OCI-LY3 (cell line): ENCODE data around the gene GMPS.

Experiments
- CTCF ChIP-seq: fragments of 200-600, 300-600 bp; sonication (generic); IDR thresholded peaks from 2 replicates; pipeline ENCODE4 v1.5.1; 2014; ENCODE audit warnings: antibody characterized with exemption, low read length, low read depth
- EZH2phosphoT487 ChIP-seq: fragments of 200-600 bp; shearing (Covaris generic); IDR thresholded peaks from 2 replicates; pipeline ENCODE4 v1.6.1; 2018; ENCODE audit warnings: antibody characterized with exemption, mixed run types, low read depth

DNA sequence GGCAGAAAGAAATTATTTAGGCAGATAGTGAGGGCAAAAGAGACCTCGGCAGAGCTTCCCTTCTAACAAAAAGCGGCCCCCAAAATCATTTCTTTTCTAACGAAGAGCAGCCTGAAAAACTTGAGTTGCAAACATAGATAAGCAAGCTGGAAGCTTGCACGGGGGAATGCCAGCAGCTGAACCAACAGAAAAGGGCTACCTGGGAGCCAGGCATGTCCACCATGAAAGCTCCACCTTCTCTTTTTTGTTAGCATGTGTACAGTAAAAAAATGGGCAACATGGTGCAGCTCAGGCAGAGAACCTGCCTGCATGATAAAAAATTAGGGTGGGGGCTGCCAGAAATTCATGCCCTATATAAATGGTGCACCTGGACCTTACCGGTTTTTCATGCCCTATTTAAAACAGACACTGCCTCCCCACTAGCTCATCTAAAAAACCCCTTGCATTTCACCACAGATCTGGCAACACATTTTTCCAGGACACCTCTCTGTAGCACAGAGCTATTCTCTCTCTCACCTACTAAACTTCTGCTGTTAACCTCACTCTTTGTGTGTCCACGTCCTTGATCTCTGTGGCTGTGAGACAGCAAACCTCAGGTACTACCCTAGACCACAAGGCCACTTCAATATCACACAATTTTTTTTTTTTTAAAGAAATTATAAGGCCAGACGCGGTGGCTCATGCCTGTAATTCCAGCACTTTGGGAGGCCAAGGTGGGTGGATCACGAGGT is 34.9 kb upstream of the GMPS start:
- TF ChIP-seq CTCF, result no peak
- TF ChIP-seq EZH2phosphoT487, result no peak
